H9 (cell line): ENCODE data around the gene BIK. TPM values are rescaled to one million over a fixed set of nuclear protein-coding genes. Genes with fewer than 3 reads are reported as not detected.

ENCODE experiments used
- DNase-seq: peaks from one replicate; pipeline ENCODE4 v3.0.0-alpha.2; 2017
- H2AFZ ChIP-seq: one replicate; pipeline ENCODE4 v1.6.1; 2013; ENCODE audit warnings: mild to moderate bottlenecking, low read length, control low read depth, moderate library complexity
- H2AK5ac ChIP-seq: 2 replicates; pipeline ENCODE4 v1.6.1; 2013; ENCODE audit warnings: low read length, control low read depth, mixed read lengths; ENCODE audit not compliant: insufficient read length
- H2BK120ac ChIP-seq: one replicate; pipeline ENCODE4 v1.6.1; 2013; ENCODE audit warnings: low read depth, mild to moderate bottlenecking, low read length, control low read depth, inconsistent platforms; ENCODE audit not compliant: poor library complexity, severe bottlenecking
- H2BK12ac ChIP-seq: 2 replicates; pipeline ENCODE4 v1.6.1; 2013; ENCODE audit warnings: low read length, control low read depth, mixed read lengths, low read depth; ENCODE audit not compliant: insufficient read length
- H2BK15ac ChIP-seq: 2 replicates; pipeline ENCODE4 v1.6.1; 2013; ENCODE audit warnings: low read depth, low read length, control low read depth
- H2BK20ac ChIP-seq: one replicate; pipeline ENCODE4 v1.6.1; 2013; ENCODE audit warnings: low read depth, mild to moderate bottlenecking, low read length, control low read depth, inconsistent platforms; ENCODE audit not compliant: poor library complexity, severe bottlenecking
- H2BK5ac ChIP-seq: 2 replicates; pipeline ENCODE4 v1.6.1; 2013; ENCODE audit warnings: low read length, control low read depth, mixed read lengths; ENCODE audit not compliant: insufficient read length
- H3K14ac ChIP-seq: 2 replicates; pipeline ENCODE4 v1.6.1; 2013; ENCODE audit warnings: low read length, control low read depth; ENCODE audit not compliant: insufficient read depth
- H3K18ac ChIP-seq: 2 replicates; pipeline ENCODE4 v1.6.1; 2013; ENCODE audit warnings: low read depth, mild to moderate bottlenecking, mixed read lengths, low read length, control low read depth; ENCODE audit not compliant: insufficient read length
- H3K23ac ChIP-seq: 2 replicates; pipeline ENCODE4 v1.6.1; 2013; ENCODE audit warnings: low read length, control low read depth, mixed read lengths, low read depth; ENCODE audit not compliant: insufficient read length
- H3K23me2 ChIP-seq: 2 replicates; pipeline ENCODE4 v1.6.1; 2013; ENCODE audit warnings: low read depth, mild to moderate bottlenecking, mixed read lengths, low read length, control low read depth; ENCODE audit not compliant: insufficient read length, poor library complexity, severe bottlenecking
- H3K27ac ChIP-seq: 2 replicates; pipeline ENCODE4 v1.5.1; 2013; ENCODE audit warnings: low read length, control low read depth, mixed read lengths, low read depth; ENCODE audit not compliant: insufficient read length
- H3K27me3 ChIP-seq: 2 replicates; pipeline ENCODE4 v1.6.1; 2013; ENCODE audit warnings: low read length, control low read depth, inconsistent platforms; ENCODE audit not compliant: insufficient read depth
- H3K4ac ChIP-seq: 2 replicates; pipeline ENCODE4 v1.6.1; 2013; ENCODE audit warnings: low read depth, mild to moderate bottlenecking, control low read depth, inconsistent platforms, low read length, moderate library complexity
- H3K4me1 ChIP-seq: 2 replicates; pipeline ENCODE4 v1.6.1; 2013; ENCODE audit warnings: low read length, control low read depth, inconsistent platforms; ENCODE audit not compliant: insufficient read depth
- H3K4me2 ChIP-seq: 2 replicates; pipeline ENCODE4 v1.6.1; 2013; ENCODE audit warnings: low read length, control low read depth, mixed read lengths; ENCODE audit not compliant: insufficient read length, insufficient read depth
- H3K56ac ChIP-seq: 2 replicates; pipeline ENCODE4 v1.6.1; 2013; ENCODE audit warnings: low read depth, mild to moderate bottlenecking, mixed read lengths, low read length, control low read depth; ENCODE audit not compliant: insufficient read length
- H3K79me1 ChIP-seq: 2 replicates; pipeline ENCODE4 v1.6.1; 2013; ENCODE audit warnings: low read depth, mild to moderate bottlenecking, moderate library complexity, low read length, control low read depth, inconsistent platforms; ENCODE audit not compliant: insufficient read depth, poor library complexity, severe bottlenecking
- H3K79me2 ChIP-seq: 2 replicates; pipeline ENCODE4 v1.6.1; 2013; ENCODE audit warnings: low read length, control low read depth, inconsistent platforms; ENCODE audit not compliant: insufficient read depth
- H3K9ac ChIP-seq: 2 replicates; pipeline ENCODE4 v1.6.1; 2013; ENCODE audit warnings: low read length, control low read depth, mixed read lengths; ENCODE audit not compliant: insufficient read length; ENCODE audit errors: extremely low read depth
- H3K9me3 ChIP-seq: one replicate; pipeline ENCODE4 v1.6.1; 2013; ENCODE audit warnings: low read depth, low read length, inconsistent platforms; ENCODE audit not compliant: control insufficient read depth
- H3T11ph ChIP-seq: one replicate; pipeline ENCODE4 v1.6.1; 2013; ENCODE audit warnings: mild to moderate bottlenecking, low read length, control low read depth, inconsistent platforms
- H4K20me1 ChIP-seq: one replicate; pipeline ENCODE4 v1.6.1; 2013; ENCODE audit not compliant: control insufficient read depth, insufficient read length, insufficient read depth
- H4K5ac ChIP-seq: 2 replicates; pipeline ENCODE4 v1.6.1; 2013; ENCODE audit warnings: low read depth, mild to moderate bottlenecking, mixed read lengths, low read length, control low read depth; ENCODE audit not compliant: insufficient read length
- H4K8ac ChIP-seq: replicated peaks from 2 replicates; pipeline ENCODE4 v1.6.1; 2013; ENCODE audit warnings: low read length, control low read depth, mixed read lengths, low read depth; ENCODE audit not compliant: insufficient read length
- H4K91ac ChIP-seq: 2 replicates; pipeline ENCODE4 v1.6.1; 2013; ENCODE audit warnings: low read depth, mild to moderate bottlenecking, moderate library complexity, mixed read lengths, low read length, control low read depth; ENCODE audit not compliant: insufficient read length
- H3K27ac Mint-ChIP-seq, 3 experiments: 2 replicates in 2 of 3; 3 replicates in 1 of 3; pipeline ENCODE4 v1.8.0; 2020 to 2021; ENCODE audit warnings: mixed read lengths in 3 of 3, mild to moderate bottlenecking in 1 of 3, moderate library complexity in 1 of 3
- H3K27me3 Mint-ChIP-seq: 2 replicates; pipeline ENCODE4 v1.8.0; 2021; ENCODE audit warnings: low read depth, mild to moderate bottlenecking, moderate library complexity, mixed read lengths
- H3K36me3 Mint-ChIP-seq, 3 experiments: 2 replicates in 2 of 3; 3 replicates in 1 of 3; pipeline ENCODE4 v1.8.0; 2020 to 2021; ENCODE audit warnings: low read depth in 3 of 3, mixed read lengths in 3 of 3; ENCODE audit not compliant: insufficient read depth in 1 of 3
- H3K4me1 Mint-ChIP-seq, 2 experiments: 2 replicates each; pipeline ENCODE4 v1.8.0; 2020; ENCODE audit warnings: mixed read lengths in 2 of 2
- H3K4me3 Mint-ChIP-seq, 2 experiments: 2 replicates in 1 of 2; 3 replicates in 1 of 2; pipeline ENCODE4 v1.8.0; 2020 to 2021; ENCODE audit warnings: mild to moderate bottlenecking in 2 of 2, mixed read lengths in 2 of 2, moderate library complexity in 1 of 2
- H3K9me3 Mint-ChIP-seq, 2 experiments: 2 replicates in 1 of 2; 3 replicates in 1 of 2; pipeline ENCODE4 v1.8.0; 2020; ENCODE audit warnings: mild to moderate bottlenecking in 2 of 2, mixed read lengths in 2 of 2, moderate library complexity in 1 of 2
- WGBS: extraction: QIAGEN DNeasy Blood & Tissue Kit; methylation state at CpG from one replicate; pipeline ENCODE4 v1.1.7; 2013; ENCODE audit warnings: missing lambda C conversion rate, low lambda C conversion rate, mixed read lengths; ENCODE audit not compliant: insufficient read length; ENCODE audit errors: extremely low coverage; 5-methylcytosine and 5-hydroxymethylcytosine counted together
- total RNA-seq: library from RNA; stranded (reverse); gene quantifications from 2 replicates; pipeline ENCODE4 v1.2.1, GENCODE V29; 2021
- TF ChIP-seq, protein P1 (sequence below): fragments of 200-600 bp; sonication (generic); conservative IDR thresholded peaks from 3 replicates; pipeline ENCODE4 v1.8.0; 2021; ENCODE audit warnings: antibody characterized with exemption, mild to moderate bottlenecking

The BIK gene
- total RNA-seq, 1 experiment from 2014 or later: 8.3 TPM

DNA sequence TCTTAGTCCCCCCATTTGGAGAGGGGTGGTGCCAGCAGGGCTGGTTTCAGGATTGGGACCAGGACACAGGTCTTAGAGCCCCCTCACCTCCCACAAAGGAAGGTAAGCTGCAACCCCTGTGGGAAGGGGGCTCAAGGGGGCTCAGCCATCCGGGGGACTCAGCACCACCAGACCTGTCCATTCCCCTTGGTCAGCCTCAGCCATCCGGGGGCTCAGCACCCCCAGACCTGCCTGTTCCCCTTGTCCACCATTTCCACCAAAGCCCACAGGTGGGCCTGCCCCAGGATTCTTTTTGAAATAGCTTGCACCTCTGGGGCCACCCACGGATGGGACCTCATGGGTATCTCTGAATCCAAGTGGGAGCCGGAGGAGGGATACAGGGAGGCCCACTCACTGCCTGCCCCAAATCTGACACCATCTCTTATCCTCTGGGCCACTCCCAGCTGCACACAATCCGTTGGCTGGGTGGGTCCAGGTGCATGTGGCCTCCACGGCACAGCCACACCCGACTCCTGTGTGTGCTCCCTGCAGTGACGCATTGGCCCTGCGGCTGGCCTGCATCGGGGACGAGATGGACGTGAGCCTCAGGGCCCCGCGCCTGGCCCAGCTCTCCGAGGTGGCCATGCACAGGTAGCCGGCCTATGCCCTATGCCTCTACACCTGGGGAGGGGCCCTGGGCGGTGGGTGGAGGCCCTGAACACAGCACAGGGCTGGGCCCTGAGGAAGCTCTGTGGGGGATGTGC lies 16.8 kb downstream of the BIK start:
- WGBS: no CpG with 5 or more reads among the region's 17 CpGs
- Histone ChIP-seq H3K79me1 (no peaks in the 10 kb centered on the region), H3K27ac (no peak overlapping the region), H3T11ph (no peak overlapping the region), H3K18ac (no peak overlapping the region), H2BK12ac (no peak overlapping the region), H2BK15ac (no peak overlapping the region), H3K14ac (no peak overlapping the region), H2AFZ (no peak overlapping the region), H4K20me1 (no peaks in the 10 kb centered on the region), H3K23ac (no peak overlapping the region), H3K4me2 (no peak overlapping the region), H3K4ac (no peak overlapping the region), H3K23me2 (no peaks in the 10 kb centered on the region), H3K4me1 (no peaks in the 10 kb centered on the region), H2BK20ac (no peak overlapping the region), H3K79me2 (no peaks in the 10 kb centered on the region), H3K9me3 (no peaks in the 10 kb centered on the region), H3K56ac (no peak overlapping the region), H2BK5ac (no peak overlapping the region), H3K27me3 (no peaks in the 10 kb centered on the region), H2BK120ac (no peak overlapping the region), H2AK5ac (no peak overlapping the region), H4K5ac (no peak overlapping the region), H4K91ac (no peak overlapping the region), H3K9ac (no peak overlapping the region), H4K8ac (no peak overlapping the region)
- no peak overlapping the region; a peak in 1 of 5 replicates for H3K4me3 Mint-ChIP-seq
- H3K9me3 Mint-ChIP-seq: no peaks in the 10 kb centered on the region
- DNase-seq: no peak
- H3K27me3 Mint-ChIP-seq: peaks cover 2% of the 10 kb centered on the region; the same call in 1 of the 2 replicates
- TF ChIP-seq, protein P1, sequence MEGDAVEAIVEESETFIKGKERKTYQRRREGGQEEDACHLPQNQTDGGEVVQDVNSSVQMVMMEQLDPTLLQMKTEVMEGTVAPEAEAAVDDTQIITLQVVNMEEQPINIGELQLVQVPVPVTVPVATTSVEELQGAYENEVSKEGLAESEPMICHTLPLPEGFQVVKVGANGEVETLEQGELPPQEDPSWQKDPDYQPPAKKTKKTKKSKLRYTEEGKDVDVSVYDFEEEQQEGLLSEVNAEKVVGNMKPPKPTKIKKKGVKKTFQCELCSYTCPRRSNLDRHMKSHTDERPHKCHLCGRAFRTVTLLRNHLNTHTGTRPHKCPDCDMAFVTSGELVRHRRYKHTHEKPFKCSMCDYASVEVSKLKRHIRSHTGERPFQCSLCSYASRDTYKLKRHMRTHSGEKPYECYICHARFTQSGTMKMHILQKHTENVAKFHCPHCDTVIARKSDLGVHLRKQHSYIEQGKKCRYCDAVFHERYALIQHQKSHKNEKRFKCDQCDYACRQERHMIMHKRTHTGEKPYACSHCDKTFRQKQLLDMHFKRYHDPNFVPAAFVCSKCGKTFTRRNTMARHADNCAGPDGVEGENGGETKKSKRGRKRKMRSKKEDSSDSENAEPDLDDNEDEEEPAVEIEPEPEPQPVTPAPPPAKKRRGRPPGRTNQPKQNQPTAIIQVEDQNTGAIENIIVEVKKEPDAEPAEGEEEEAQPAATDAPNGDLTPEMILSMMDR: no peak
- H3K36me3 Mint-ChIP-seq: peaks cover 0 to 10% (median 9%) of the 10 kb centered on the region in 3 experiments; a peak in 3 of 7 replicates
- peaks cover 9 to 22% of the 10 kb centered on the region in 2 experiments for H3K4me1 Mint-ChIP-seq
- no peak overlapping the region for H3K27ac Mint-ChIP-seq
